Vagina (tissue), 2 donors: ENCODE data around the gene KCNH4. TPM values are rescaled to one million over a fixed set of nuclear protein-coding genes. Genes with fewer than 3 reads are reported as not detected.
A peak's percentile ranks its signal among the peaks of the same experiment; 100 is the strongest.

Experiments
- DNase-seq, 2 donors: peaks; one replicate each; pipeline ENCODE4 v3.0.0-alpha.2; 2017; ENCODE audit errors: extremely low spot score in 2 of 2
- H3K27ac ChIP-seq: fragments of 200-600 bp; sonication (generic); one replicate; pipeline ENCODE4 v1.5.1; 2019
- H3K27me3 ChIP-seq: fragments of 200-600 bp; sonication (generic); one replicate; pipeline ENCODE4 v1.5.1; 2019
- H3K36me3 ChIP-seq, 2 donors: fragments of 200-600 bp; sonication (generic); one replicate each; pipeline ENCODE4 v1.5.1; 2017 to 2019
- H3K4me1 ChIP-seq: fragments of 200-600 bp; sonication (generic); one replicate; pipeline ENCODE4 v1.5.1; 2019
- H3K4me3 ChIP-seq, 2 donors: fragments of 200-600 bp; sonication (generic); 1 replicate in 1 of 2; 2 replicates in 1 of 2; pipeline ENCODE4 v1.5.1; 2016 to 2019
- H3K9me3 ChIP-seq: fragments of 200-600 bp; sonication (generic); one replicate; pipeline ENCODE4 v1.5.1; 2019
- CTCF ChIP-seq, 3 experiments: fragments of 450-650 bp in 2 of 3; fragments of 200-600 bp in 1 of 3; sonication (generic) in 1 of 3; IDR thresholded peaks; one replicate each; pipeline ENCODE4 v1.5.1; 2017 to 2019; ENCODE audit warnings: antibody characterized with exemption in 3 of 3, mild to moderate bottlenecking in 2 of 3, moderate library complexity in 2 of 3
- POLR2A ChIP-seq, 2 donors: fragments of 450-650 bp; IDR thresholded peaks; one replicate each; pipeline ENCODE4 v1.6.1; 2017; ENCODE audit warnings: antibody characterized with exemption in 2 of 2, mild to moderate bottlenecking in 2 of 2, moderate library complexity in 2 of 2
- POLR2AphosphoS5 ChIP-seq, 2 donors: sonication (generic); formaldehyde crosslinking; IDR thresholded peaks; one replicate each; pipeline ENCODE4 v1.9.0; 2017; ENCODE audit warnings: antibody characterized with exemption in 2 of 2, mild to moderate bottlenecking in 2 of 2, low read depth in 1 of 2; ENCODE audit not compliant: insufficient read depth in 1 of 2
- intact Hi-C: fragments of 100-400 bp; cut with DNase I; formaldehyde crosslinking; loops from one replicate; pipeline ENCODE4 v1.15.1; 2023
- total RNA-seq: library from RNA; depleted of rRNA; stranded (reverse); fragments of >200 nt; gene quantifications from one replicate; pipeline ENCODE4 v1.2.3, GENCODE V29; 2016

Gene KCNH4
- total RNA-seq, 1 donor from 2014 or later: not detected

- TF ChIP-seq POLR2A (IDR thresholded peaks at IDR 0.05): no peak
- no peak for TF ChIP-seq POLR2AphosphoS5 (IDR thresholded peaks at IDR 0.05; ENCODE audit: insufficient read depth in 1 of 2, low read depth in 1 of 2)
- TF ChIP-seq CTCF (IDR thresholded peaks at IDR 0.05): no peak
- peaks cover 0 to 53% of the 10 kb centered on the region in 2 donors for H3K36me3 ChIP-seq
- no peak overlapping the region for H3K4me3 ChIP-seq
- intact Hi-C loops: no loop called here
- peak overlapping the region; percentile 22 for H3K27ac ChIP-seq
- no peaks in the 10 kb centered on the region for H3K27me3 ChIP-seq
- DNase-seq: no peak
- H3K4me1 ChIP-seq: peaks cover 45% of the 10 kb centered on the region
- H3K9me3 ChIP-seq: no peaks in the 10 kb centered on the region
Measured at GRCh38 chr17:42130310-42130936, 50.5 kb downstream of the KCNH4 start.

GRCh38 chr17:42129109-42129837 lies 51.7 kb downstream of the KCNH4 start:
- H3K9me3 ChIP-seq: no peaks in the 10 kb centered on the region
- intact Hi-C loops: no loop called here
- TF ChIP-seq CTCF (IDR thresholded peaks at IDR 0.05): no peak
- TF ChIP-seq POLR2A (IDR thresholded peaks at IDR 0.05): no peak
- TF ChIP-seq POLR2AphosphoS5 (IDR thresholded peaks at IDR 0.05; ENCODE audit: insufficient read depth in 1 of 2, low read depth in 1 of 2): peak; percentile 12 to 45
- peaks cover 0 to 57% of the 10 kb centered on the region in 2 donors for H3K36me3 ChIP-seq
- H3K27me3 ChIP-seq: no peaks in the 10 kb centered on the region
- peak overlapping the region; percentile 22 for H3K27ac ChIP-seq
- peaks cover 42% of the 10 kb centered on the region for H3K4me1 ChIP-seq
- no peak for DNase-seq
- no peak overlapping the region for H3K4me3 ChIP-seq

- TF ChIP-seq POLR2A (IDR thresholded peaks at IDR 0.05): no peak
- TF ChIP-seq POLR2AphosphoS5 (IDR thresholded peaks at IDR 0.05; ENCODE audit: insufficient read depth in 1 of 2, low read depth in 1 of 2): no peak
- TF ChIP-seq CTCF (IDR thresholded peaks at IDR 0.05): no peak
- intact Hi-C loops: no loop called here
- H3K36me3 ChIP-seq: peaks cover 0 to 57% of the 10 kb centered on the region in 2 donors
Measured at GRCh38 chr17:42127414-42127813, 53.5 kb downstream of the KCNH4 start.

GRCh38 chr17:42126836-42127235 lies 54.1 kb downstream of the KCNH4 start:
- H3K9me3 ChIP-seq: no peaks in the 10 kb centered on the region
- H3K27ac ChIP-seq: no peak overlapping the region
- no peak for TF ChIP-seq CTCF (IDR thresholded peaks at IDR 0.05)
- no peak for TF ChIP-seq POLR2AphosphoS5 (IDR thresholded peaks at IDR 0.05; ENCODE audit: insufficient read depth in 1 of 2, low read depth in 1 of 2)
- TF ChIP-seq POLR2A (IDR thresholded peaks at IDR 0.05): no peak
- H3K4me3 ChIP-seq: no peak overlapping the region
- H3K36me3 ChIP-seq: peaks cover 0 to 57% of the 10 kb centered on the region in 2 donors
- H3K4me1 ChIP-seq: peaks cover 23% of the 10 kb centered on the region
- H3K27me3 ChIP-seq: no peaks in the 10 kb centered on the region
- intact Hi-C loops: no loop called here
- no peak for DNase-seq

More at GRCh38 chr17:42127414-42127813, 53.5 kb downstream of the KCNH4 start:
- DNase-seq: no peak
- no peaks in the 10 kb centered on the region for H3K9me3 ChIP-seq
- H3K27ac ChIP-seq: no peak overlapping the region
- H3K27me3 ChIP-seq: no peaks in the 10 kb centered on the region
- H3K4me1 ChIP-seq: peaks cover 23% of the 10 kb centered on the region
- H3K4me3 ChIP-seq: no peak overlapping the region

GRCh38 chr17:42125565-42125964 lies 55.4 kb downstream of the KCNH4 start:
- no peaks in the 10 kb centered on the region for H3K27me3 ChIP-seq
- H3K4me3 ChIP-seq: no peak overlapping the region
- no peak for DNase-seq
- intact Hi-C loops: no loop called here
- H3K36me3 ChIP-seq: peaks cover 0 to 54% of the 10 kb centered on the region in 2 donors
- H3K4me1 ChIP-seq: peaks cover 20% of the 10 kb centered on the region
- H3K27ac ChIP-seq: no peak overlapping the region
- TF ChIP-seq CTCF (IDR thresholded peaks at IDR 0.05) (no peak), POLR2AphosphoS5 (IDR thresholded peaks at IDR 0.05; ENCODE audit: insufficient read depth in 1 of 2, low read depth in 1 of 2) (no peak), POLR2A (IDR thresholded peaks at IDR 0.05) (no peak)
- no peaks in the 10 kb centered on the region for H3K9me3 ChIP-seq
